HEK293T (cell line): ENCODE measurements around the gene CRYBB1.

Source experiments
- BHLHE40 ChIP-seq: fragments of 450-650 bp; IDR thresholded peaks from 2 replicates; pipeline ENCODE4 v1.6.1; 2016; ENCODE audit warnings: mild to moderate bottlenecking, moderate library complexity, borderline replicate concordance
- CTBP1 ChIP-seq: fragments of 450-650 bp; IDR thresholded peaks from 2 replicates; pipeline ENCODE4 v1.6.1; 2016; ENCODE audit warnings: borderline replicate concordance
- ELF4 ChIP-seq: fragments of 450-650 bp; IDR thresholded peaks from 2 replicates; pipeline ENCODE4 v1.6.1; 2017; ENCODE audit warnings: antibody characterized with exemption
- FOXA1 ChIP-seq: fragments of 450-650 bp; IDR thresholded peaks from 2 replicates; pipeline ENCODE4 v1.6.1; 2016; ENCODE audit warnings: mild to moderate bottlenecking
- FOXK2 ChIP-seq: fragments of 450-650 bp; IDR thresholded peaks from 2 replicates; pipeline ENCODE4 v1.6.1; 2016; ENCODE audit warnings: mild to moderate bottlenecking
- FOXM1 ChIP-seq: fragments of 450-650 bp; IDR thresholded peaks from 2 replicates; pipeline ENCODE4 v1.6.1; 2017; ENCODE audit warnings: mild to moderate bottlenecking, borderline replicate concordance
- HDGF ChIP-seq: fragments of 450-650 bp; IDR thresholded peaks from 2 replicates; pipeline ENCODE4 v1.6.1; 2017; ENCODE audit warnings: antibody characterized with exemption, borderline replicate concordance
- LEF1 ChIP-seq: fragments of 450-650 bp; IDR thresholded peaks from 2 replicates; pipeline ENCODE4 v1.6.1; 2017; ENCODE audit warnings: mild to moderate bottlenecking, borderline replicate concordance
- NFRKB ChIP-seq: fragments of 450-650 bp; IDR thresholded peaks from 2 replicates; pipeline ENCODE4 v1.6.1; 2016; ENCODE audit warnings: mild to moderate bottlenecking, moderate library complexity
- SP1 ChIP-seq: fragments of 450-650 bp; IDR thresholded peaks from 2 replicates; pipeline ENCODE4 v1.6.1; 2017
- TARDBP ChIP-seq: fragments of 450-650 bp; IDR thresholded peaks from 2 replicates; pipeline ENCODE4 v1.6.1; 2016
- ZNF384 ChIP-seq: fragments of 450-650 bp; IDR thresholded peaks from 2 replicates; pipeline ENCODE4 v1.6.1; 2016

DNA sequence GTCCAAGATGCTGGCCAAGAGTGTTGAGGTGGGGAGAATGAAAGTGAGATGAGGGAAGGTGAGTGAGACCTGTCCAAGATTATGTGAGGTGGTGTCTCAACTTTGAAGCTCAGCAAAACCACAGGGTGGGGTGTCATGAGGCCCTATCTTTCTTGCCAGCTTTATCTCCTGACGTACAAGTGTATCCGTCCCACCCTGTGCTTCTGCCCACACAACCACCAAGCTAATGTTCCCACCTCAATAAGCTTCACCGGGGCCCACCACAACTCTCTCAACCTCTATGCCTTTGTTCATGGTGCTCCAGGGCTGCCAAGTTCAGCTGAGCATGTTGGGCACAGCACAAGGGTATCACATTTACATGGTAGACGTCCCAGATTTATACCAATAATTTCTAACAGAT, 20.8 kb downstream of the CRYBB1 start:
- TF ChIP-seq FOXA1 (no peak), HDGF (no peak), TARDBP (no peak), FOXK2 (no peak), BHLHE40 (no peak), FOXM1 (no peak), SP1 (no peak), NFRKB (no peak), ELF4 (no peak), ZNF384 (no peak), CTBP1 (no peak), LEF1 (no peak)
